T-helper 1 cell treated with Interleukin-12 subunit alpha and Interleukin-12 subunit beta and Interleukin-4 antibody, amounts not matched to agents 30 ng/mL and 1 ng/mL, for 36 hours (primary cell): ENCODE results near the gene ADAM33. TPM values are rescaled to one million over a fixed set of nuclear protein-coding genes. Genes with fewer than 3 reads are reported as not detected.

ENCODE experiments used
- intact Hi-C: fragments of 100-400 bp; cut with micrococcal nuclease; formaldehyde crosslinking; loops from one replicate; pipeline ENCODE4 v1.15.1; 2024
- total RNA-seq: library from RNA; stranded (reverse); gene quantifications from 2 replicates; pipeline ENCODE4 v1.2.3, GENCODE V29; 2022

The ADAM33 gene
- total RNA-seq, 1 donor from 2014 or later, result not detected

DNA sequence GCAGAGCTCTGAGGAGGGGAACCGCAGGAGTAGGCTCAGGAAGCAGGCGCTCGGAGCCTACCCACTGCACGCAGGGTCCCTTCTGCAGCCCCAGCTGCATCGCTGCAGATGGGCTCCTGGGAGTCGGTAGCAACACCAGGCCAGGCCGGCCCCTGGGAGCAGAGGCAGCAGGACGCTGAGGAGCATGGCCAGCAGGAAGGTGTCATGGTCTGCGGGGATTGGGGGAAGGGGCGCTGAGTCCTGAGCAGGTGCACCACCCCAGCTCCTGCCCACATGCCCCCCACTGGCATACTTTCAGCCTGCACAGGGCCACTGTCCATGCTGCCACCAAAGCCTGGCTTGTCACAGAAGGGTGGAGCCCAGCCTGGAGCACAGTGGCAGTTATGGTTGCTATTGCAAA is 10.9 kb downstream of the ADAM33 start:
- intact Hi-C loops, result no loop called here

DNA sequence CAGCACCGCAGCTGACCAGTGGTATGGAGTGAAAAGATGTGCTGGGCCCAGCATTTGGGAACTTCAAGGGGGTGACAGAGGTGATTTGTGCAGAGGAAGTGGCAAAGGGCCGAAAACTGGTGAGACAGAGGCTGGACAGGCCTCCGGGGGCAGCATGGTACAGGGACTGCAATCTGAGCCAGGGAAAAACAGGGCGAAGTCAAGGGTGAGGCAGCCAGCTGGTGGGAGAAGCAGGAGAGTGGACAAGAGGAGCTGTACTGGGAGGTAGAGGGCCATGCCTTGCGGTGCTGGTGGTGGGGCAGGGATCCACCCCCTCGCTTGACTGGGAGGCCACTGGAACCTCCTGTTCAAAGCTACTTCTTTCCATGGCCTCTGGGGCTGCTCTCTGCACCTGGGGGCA is 11.3 kb downstream of the ADAM33 start:
- intact Hi-C loops, result no loop called here

DNA sequence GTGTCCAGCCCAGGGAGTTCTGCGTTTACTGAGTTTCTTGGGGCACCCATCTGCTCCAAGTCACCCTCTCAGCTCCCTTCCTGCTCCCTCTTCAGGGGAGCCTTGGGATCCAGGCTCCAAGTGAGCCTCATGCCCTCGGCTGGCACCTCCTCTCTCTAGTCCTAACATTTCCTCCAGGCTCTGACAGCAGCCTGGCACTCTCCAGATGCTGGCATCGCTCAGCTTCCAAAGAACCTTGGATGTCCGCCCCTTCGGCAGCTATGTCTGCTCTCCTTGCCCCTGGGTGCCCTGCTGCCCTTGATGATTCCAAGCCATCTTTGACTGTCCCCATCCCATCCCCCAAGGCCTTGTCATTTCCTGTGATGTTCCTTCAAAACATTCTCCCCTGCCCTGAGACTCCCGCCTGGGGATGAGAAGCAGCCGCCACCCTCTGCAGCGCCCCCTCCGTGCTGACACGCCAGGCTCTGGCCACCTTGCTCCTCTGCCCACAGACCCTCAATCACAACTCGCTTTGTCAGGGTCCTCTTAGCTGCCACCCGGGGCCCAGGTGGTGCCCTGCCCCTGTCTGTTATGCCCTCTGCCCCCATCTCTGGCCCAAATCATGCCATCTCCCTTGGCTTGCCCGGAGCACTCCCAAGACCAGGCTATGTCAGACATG is 12.0 kb downstream of the ADAM33 start:
- intact Hi-C loops, result loop anchor here (5.0 kb wide), 2 partner anchors 108 to 248 kb away; no protein-coding TSS in a partner anchor

DNA sequence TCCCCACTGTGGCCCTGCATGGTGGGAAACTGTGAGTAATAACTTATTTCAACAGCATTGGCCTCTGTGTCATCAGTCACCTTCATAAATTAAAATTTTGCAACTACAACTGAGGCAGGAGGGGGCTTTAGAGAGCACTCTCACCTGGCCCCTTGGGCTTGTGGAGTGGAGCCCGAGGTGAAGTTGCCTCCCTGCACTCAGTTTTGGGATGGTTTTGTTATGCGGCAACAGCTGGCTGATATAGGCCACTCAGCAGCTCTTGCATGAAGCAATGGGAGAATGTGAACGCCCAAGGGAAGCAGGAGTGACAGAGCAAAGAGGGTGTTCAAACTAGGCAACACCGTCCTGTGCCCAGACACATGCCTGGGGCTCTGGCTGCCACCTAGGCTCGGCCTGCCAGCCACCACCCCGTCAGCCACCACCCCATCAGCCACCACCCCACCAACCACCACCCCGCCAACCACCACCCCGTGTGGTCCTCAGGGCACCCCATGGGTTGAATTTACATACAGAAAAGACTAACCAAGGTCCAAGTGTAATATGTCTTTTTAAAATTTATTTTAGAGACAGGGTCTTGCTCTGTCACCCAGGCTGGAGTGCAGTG is 14.3 kb downstream of the ADAM33 start:
- intact Hi-C loops, result loop anchor here (5.0 kb wide), 2 partner anchors 105 to 245 kb away; no protein-coding TSS in a partner anchor

DNA sequence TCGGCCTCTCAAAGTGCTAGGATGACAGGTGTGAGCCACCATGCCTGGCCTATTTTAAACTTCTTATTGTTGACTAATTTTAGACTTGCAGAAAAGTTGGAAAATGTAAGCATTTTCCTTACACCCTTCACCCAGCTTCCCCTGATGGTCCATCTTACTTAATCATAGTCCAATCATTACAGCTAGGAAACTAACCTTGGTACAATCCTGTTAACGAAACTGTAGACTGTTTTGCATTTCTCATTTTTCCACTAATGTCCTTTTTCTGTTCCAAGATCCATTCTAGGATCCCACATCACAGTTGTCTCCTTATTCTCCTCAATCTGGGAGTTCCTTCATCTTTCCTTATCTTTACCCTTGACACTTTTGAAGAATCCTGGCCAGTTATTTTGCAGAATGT is 18.0 kb downstream of the ADAM33 start:
- intact Hi-C loops, result no loop called here

DNA sequence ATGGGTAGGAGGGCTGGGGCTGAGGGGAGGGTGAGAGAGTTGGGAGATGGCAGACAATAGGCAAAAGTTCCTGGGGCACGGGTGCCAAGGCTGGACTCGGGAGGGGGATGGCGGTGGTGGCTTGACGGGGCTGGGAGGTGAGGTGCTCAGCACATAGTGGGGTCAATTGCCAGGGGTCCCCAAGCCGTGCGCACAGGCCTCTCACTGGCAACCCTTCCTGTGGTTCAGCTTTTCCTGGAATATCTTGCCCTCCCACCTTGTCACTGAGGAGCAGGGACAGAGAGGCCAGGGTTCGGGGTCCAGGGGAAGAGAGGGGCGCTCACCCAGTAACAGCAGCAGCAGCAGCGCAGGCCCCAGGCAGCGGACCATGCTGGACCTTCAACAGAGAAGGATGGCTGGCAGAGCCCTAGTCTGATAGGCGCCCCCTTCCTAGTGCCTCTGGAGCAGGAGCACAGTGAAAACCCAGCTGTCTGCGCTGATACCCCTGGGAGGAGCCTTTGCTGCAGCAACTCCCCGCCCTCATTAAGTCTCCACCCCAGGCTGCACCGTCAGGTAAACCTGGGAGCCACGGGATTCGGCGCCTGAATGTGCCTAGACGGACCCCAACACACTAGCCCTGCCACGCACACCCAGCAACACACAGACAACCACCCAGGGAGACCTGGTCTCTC is 18.6 kb downstream of the ADAM33 start, which contains the start of gene GFRA4:
Gene GFRA4, minus strand, starts transcription at position 369 of the 671 bp plus-strand sequence. Its CDS starts 0 bp downstream, at position 369.
- intact Hi-C loops, result no loop called here

DNA sequence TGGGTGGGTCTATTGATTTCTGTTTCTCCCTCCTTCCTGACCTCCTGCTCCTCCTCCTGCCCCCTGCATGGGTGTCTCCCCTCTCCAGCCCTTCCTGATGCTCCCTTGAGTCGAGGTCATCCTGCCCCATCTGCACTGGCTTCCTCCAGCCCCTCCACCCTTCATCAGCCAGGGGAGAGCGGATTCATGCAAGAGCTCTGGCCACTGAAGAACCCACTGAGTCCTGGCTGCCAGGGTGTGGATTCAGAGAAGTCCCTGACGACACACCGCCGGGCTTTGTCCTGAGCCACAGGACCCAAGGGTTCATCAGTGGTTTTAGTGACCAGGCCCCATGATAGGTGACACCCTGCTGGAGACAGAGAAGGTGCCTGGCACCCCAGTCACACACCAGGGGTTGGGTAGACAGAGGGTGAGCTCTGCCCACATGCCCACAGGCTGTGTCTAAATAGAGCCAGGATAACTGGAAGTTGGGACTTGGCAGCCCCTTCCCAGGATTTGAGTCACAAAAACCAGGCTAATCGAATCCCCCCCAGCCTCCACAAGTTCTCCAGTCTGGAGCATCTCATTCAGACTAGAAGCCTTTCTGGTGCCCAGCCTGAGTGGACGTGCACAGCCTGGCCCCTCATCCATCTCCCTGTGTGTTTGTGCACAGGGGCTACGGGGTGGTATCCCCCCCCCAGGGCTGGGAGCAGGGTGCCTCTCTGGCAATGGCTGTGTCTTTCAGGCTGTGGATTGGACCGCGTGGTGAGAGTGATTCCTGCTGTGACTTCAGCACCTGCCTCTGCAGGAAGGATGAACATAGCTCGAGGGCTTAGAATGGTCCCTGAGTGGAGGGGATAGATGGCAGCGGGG is 19.8 kb downstream of the ADAM33 start:
- intact Hi-C loops, result no loop called here

DNA sequence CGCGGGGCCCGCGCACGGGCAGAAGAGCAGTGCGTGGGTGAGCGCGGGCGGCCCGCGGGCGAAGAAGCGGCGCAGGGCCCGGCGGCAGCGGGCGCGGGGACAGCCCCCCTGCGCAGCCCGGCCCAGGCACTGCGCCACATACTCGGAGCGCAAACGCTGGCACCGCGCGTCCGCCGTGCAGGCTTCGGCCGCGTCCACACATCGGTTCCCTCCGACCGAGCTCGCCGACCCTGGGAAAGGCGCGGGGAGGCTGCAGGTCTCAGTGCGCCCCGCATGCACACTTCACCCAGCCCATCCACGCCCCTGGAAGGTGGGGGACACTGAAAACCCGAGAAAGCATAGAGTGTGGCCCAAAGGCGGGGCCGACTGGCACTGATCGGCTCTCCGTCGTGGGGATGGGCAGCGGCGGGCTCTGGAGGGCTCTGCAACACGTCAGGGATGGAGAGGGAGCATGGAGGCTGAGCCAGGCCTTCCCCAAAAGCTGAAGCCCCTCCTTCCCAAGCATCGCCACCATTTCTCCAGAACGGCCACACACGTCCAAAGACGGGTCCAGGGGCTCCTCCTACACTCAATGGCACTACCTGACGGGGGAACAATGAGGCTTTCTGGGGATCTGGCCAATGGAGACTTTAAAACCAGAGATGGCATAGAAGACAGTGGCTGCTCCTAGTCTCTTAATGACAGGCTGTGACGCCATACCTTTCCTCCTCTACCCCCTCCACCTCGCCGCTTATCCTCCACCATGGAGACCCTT is 20.6 kb downstream of the ADAM33 start:
- intact Hi-C loops, result no loop called here

DNA sequence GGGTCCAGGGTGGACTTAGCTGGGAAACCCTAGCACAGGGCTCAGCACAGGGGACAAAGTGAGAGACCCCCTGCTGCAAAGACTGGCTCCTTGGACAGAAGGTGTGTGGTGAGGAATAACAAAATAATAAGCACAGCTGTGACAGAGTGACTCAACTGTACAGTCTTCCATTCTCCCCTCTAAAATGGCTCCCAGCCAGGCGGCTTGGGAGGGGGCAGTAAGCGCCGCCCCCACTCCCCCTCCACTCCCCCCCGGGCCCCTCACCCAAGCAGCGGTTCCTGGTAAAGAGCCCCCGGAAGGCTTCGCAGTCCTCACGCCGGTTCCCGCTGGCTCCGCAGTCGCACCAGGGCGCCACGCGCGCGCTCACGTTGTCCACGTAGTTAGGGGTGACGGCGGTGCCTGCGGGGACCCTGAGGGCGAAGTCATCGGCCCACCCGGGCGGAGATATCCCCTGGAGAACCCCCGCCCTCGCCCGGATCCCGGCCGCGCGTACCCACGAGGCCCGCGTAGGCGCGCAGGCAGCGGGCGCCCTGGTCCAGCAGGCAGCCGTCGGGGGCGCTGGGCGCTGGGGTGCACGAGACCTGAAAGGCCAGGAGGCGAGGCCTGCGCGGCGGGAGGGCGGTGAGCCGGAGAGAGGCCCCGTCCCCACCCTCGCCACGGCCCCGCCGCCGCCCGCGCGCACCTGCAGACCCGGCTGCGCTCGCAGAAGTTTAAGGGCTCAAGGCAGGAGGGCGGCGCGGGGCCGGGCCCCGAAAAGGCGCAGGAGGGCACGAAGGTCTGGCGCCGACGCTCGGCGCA is 21.3 kb downstream of the ADAM33 start:
- intact Hi-C loops, result no loop called here

DNA sequence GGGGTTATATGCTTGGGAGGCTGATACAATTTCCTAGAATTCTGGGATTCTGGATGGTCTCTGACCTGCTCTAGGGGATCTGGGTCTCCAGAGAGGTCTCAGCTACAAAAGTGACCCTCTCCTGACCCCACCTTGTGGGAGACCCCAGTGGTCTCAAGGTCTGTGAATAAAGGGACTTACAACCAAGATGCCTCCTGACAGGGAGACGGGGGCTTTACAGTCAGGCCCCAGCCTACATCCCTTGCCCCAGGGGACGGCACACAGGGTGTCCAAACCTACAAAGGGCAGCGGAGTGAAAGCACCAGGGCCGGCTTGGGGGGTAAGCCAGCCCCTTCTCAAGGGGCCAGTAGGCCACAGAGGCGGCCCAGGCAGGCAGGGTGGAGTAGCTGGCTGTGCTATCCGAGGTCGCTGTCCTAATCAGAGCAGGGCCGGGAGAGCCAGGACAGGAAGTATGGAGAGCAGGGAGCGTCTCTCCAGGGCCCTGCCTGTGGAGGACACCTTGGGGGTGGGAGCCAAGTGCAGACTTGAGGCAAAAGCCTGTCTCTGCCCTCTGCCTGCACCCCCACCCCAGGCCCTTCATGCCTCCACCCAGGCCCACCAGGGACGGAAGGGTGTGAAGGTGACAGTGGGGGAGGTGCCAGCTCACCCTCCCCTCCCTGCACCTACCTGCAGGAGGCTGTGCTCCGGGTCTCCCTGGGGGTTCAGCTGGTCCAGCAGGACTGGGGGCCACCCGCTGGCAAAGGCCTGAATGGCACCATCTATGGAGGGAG is 22.1 kb downstream of the ADAM33 start:
- intact Hi-C loops, result no loop called here

DNA sequence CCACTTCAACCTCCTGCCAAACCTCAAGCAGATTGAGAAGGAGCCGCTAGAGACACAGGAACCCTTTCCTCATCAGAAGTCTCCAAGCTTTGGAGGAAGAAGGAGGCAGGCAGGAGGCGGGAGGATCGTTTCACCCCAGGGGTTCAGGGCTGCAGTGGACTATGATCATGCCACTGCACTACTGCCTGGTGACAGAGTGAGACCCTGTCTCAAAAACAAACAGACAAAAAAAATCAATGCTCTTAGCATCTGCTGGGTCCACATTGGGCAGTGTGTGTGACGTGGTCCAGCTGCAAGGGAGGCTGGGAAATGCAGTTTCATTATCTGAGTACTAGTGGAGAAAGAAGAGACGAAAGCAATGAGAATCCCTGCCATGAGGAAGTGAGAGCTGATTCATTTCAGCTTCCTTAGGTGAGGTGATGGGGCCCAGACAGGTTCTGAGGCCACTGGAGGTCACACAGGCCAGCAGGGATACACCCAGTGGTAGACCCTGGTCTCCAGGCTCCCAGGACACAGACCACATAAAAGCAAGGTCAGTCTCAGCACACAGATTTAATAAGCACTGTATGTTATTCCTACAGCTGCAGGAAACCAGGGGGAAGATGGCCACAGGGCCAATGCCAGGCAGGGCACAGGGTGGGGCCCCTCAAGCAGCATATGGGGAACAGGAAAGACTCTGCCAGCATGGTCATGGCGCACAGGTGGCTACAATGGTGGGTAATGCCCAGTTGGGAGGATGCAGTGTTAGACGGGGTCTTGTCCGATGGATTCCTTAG is 22.9 kb downstream of the ADAM33 start:
- intact Hi-C loops, result no loop called here

DNA sequence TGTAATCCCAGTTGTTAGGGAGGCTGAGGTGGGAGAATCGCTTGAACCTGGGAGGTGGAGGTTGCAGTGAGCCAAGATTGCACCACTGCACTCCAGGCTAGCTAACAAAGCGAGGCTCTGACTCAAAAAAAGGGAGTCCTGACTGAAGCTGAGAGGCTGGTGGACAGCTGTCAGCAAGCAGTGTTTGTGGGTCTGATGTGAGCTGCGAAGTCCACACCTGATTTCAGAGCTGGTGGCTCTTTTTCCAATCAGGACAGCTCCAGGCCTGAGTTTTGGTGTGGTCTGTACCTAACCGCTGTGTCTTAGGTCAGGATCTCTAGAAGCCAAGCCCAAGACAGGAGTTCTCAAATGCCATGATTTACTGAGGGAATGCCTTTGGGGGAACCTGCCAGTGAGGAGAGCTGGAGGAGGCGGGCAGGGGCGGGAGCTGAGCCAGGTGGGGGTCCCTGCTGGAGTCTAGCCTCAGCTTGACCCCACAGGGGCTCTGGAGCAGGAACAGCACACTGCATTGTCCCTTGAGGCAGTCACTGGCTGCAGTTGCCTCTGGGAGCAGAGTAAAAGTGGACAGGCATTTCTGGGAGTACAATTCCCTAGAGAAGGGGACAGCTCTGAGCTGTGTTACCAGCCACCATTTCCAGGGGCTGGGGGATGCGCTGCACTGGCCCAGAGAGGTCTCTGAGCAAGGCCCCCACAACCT is 23.6 kb downstream of the ADAM33 start:
- intact Hi-C loops, result no loop called here

DNA sequence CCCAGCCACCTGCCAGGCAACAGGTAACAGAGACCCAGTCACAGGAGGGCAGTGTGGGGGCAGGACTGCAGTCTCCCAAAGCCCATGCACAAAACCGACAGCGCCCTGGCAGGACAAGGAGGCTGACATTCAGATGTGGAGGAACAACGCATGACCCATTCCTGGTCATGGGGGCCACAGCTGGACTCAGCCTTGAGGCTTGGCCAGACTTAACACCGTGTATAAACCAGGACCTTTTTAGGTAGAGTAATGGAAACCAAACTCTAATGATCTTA is 26.7 kb downstream of the ADAM33 start:
- intact Hi-C loops, result no loop called here

DNA sequence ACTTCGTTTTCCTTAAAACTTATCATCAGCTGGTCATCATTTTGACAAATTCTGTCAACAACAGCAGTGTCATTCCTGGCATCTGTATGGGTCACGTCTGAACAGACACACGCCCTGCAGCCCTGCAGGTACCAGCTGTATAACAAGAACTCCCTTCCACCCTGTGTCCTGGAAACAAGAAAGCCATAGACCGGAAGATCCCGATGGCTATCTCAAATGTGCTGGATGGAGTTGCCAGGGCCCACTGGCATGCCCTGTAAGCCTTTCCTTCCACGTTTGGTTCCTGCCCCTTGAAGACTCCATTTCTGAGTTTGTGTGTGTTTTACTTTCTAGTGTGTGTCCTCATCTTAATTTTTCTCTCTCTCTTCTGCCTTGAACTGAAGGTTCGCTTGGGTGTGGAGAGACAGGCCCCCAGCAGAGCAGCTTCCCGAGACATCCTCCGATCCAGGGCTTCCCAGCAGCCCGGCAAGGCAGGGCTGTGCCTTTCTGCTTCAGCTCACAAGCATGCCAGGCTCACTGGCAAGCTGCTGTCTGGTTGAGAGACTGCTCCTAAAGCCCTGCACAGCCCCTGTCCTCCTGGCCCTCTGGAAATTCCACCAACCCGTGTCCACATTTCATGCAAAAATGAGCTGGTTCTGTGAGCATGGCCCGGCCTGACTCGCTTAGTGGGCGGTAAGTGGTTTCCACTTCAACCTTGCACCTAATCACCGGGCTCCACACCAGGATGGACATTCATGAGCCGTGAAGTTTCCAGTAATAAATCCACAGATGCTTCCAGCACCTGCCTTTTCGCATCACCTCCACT is 27.3 kb downstream of the ADAM33 start:
- intact Hi-C loops, result no loop called here

DNA sequence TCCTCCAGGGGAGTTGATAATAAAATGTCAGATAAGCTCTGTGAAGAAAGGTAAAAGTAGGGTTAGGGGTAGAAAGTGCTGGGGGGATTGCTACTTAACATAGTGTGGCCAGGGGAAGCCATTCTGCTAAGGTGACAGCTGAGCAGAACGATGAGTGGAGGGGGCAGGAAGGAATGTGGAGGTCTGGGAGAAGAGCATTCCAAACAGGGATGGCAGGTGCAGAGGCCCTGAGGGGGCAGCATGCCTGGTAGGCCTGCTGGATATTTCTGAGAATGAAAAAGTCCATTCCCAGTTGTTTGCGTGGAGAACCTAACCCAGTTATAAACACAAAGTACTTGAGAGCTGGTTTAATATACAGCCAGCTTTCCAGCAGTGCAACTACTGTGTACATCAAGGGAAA is 27.9 kb downstream of the ADAM33 start:
- intact Hi-C loops, result no loop called here

DNA sequence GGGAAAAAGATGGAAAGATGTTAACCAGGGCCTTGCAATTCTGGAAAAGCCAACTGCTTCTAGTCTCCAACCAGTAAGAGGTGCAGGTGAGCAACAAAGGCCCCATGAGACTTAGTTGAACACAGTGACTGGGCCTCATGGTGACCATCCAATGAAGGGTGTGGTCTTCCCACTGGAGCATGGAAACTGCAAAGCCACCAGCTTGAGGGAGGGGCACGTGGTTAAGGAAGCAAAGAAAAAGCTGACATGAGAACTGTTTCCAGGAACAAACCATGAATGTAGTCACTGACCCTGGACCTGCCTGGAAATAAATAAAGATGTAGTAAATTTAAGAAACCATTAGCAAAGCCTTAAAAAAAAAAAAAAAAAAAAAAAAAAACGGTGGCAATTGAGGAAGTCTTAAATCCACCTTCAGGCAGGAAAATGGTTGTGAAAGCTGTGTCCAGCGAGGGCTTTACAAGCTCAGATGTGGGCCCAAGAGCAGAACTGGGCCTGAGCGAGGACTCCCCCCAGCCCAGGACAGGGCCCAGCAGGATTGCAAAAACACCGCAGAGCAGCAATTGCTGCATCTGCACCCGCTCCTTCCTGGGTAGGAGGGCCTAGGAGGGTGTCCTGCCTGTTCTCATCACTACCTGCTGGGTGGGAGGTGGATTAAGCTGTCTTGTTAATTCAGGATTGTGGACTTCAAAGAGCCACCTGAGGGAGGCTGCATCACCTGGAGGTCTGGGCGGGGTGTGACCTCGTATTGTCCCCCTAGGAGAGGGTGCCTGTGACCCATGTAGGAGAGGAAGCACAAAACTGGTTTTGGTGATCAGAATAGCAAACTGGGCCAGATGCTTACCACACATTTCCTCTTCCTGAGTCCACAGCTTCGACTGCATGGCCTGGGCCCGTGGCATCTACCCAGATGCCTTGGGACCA is 28.9 kb downstream of the ADAM33 start:
- intact Hi-C loops, result no loop called here
